Measurements from ENCODE around the gene RAPGEF2.

RAPGEF2 gene

DNA sequence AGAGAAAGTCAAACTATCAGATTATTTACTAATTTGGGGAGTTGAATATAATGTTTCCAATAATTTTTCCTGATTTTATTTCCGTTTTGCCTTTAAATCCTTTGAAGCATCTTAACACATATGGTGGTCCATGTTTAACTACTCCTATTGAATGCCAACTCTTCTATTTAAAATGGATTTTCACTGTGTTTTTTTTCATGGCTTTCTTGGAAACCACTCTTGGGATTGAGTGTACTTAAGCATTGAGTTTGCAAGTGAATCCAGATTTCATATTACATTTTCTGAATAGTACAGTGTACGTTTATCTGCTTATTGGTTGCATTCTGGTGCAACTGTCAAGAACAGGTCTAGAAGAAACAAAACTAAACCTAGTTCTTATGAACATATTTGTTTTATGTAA is 45.6 kb downstream of the RAPGEF2 start:
- no CpG with 5 or more reads among the region's 2 CpGs for WGBS

DNA sequence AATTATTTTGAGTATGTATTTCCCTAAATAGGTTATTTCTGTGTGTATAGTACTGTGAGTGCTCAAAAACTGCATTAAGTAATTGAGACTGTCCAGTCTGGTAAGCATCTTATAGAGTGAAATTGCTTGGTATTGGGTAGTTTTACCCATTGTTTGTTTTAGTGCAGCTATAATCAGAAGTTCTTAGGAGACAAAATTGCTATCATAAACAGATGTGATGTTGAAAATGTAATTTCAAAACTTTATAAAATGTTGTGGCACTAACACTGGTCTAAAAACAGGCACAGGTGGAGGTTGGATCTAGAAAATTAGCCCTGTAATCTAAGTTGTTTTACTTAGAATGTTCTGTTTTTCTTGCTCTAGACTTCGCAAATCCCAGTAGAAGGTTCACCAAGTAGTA is 46.8 kb downstream of the RAPGEF2 start:
- Histone ChIP-seq H3K4ac (ENCODE audit: low read depth in 1 of 2, low read length in 2 of 2) (no peak overlapping the region), H4K8ac (ENCODE audit: low read length) (no peak overlapping the region), H3K27me3 (ENCODE audit: control insufficient read depth in 1 of 2, insufficient read depth in 1 of 2, low read length in 2 of 2) (no peaks in the 10 kb centered on the region), H4K91ac (ENCODE audit: low read length) (no peak overlapping the region), H2AFZ (ENCODE audit: low read depth, low read length) (no peak overlapping the region), H3K9ac (ENCODE audit: low read length) (no peak overlapping the region), H3K18ac (ENCODE audit: low read depth in 1 of 2, low read length in 2 of 2) (no peak overlapping the region), H3K4me2 (ENCODE audit: low read length, poor library complexity, severe bottlenecking) (no peak overlapping the region), H2AK5ac (ENCODE audit: low read length, severe bottlenecking) (no peak overlapping the region), H3K36me3 (ENCODE audit: control insufficient read depth in 1 of 2, insufficient read depth in 2 of 2, low read depth in 1 of 2, low read length in 2 of 2) (no peaks in the 10 kb centered on the region), H3K4me1 (ENCODE audit: control insufficient read depth, insufficient read depth, low read depth, low read length) (peaks cover 2% of the 10 kb centered on the region), H3K9me3 (ENCODE audit: control insufficient read depth, low read length) (no peaks in the 10 kb centered on the region), H2BK120ac (ENCODE audit: low read depth, low read length) (no peak overlapping the region), H2BK5ac (ENCODE audit: low read depth, low read length, poor library complexity, severe bottlenecking) (no peak overlapping the region), H3K14ac (ENCODE audit: low read length in 2 of 2) (no peak overlapping the region), H2BK15ac (ENCODE audit: low read depth, poor library complexity, severe bottlenecking) (no peak overlapping the region), H3K23ac (ENCODE audit: low read length in 2 of 2) (no peak overlapping the region), H2BK12ac (ENCODE audit: low read length in 2 of 2) (no peak overlapping the region), H3K79me1 (replicated peaks; ENCODE audit: low read length, poor library complexity, severe bottlenecking) (peaks cover 19% of the 10 kb centered on the region), H3K27ac (ENCODE audit: low read length, poor library complexity, severe bottlenecking) (no peak overlapping the region), H3K4me3 (ENCODE audit: insufficient read depth in 1 of 2, low read depth in 1 of 2, low read length in 2 of 2) (no peak overlapping the region)
- WGBS = no CpG with 5 or more reads among the region's 1 CpG
- no peak for DNase-seq

More for the DNA sequence above, 45.6 kb downstream of the RAPGEF2 start:
- Histone ChIP-seq H4K8ac (ENCODE audit: low read length) (no peak overlapping the region), H2AFZ (ENCODE audit: low read depth, low read length) (no peak overlapping the region), H3K4ac (ENCODE audit: low read depth in 1 of 2, low read length in 2 of 2) (no peak overlapping the region), H3K4me3 (ENCODE audit: insufficient read depth in 1 of 2, low read depth in 1 of 2, low read length in 2 of 2) (no peak overlapping the region), H3K27me3 (ENCODE audit: control insufficient read depth in 1 of 2, insufficient read depth in 1 of 2, low read length in 2 of 2) (no peaks in the 10 kb centered on the region), H3K9ac (ENCODE audit: low read length) (no peak overlapping the region), H3K36me3 (ENCODE audit: control insufficient read depth in 1 of 2, insufficient read depth in 2 of 2, low read depth in 1 of 2, low read length in 2 of 2) (no peaks in the 10 kb centered on the region), H3K27ac (ENCODE audit: low read length, poor library complexity, severe bottlenecking) (no peak overlapping the region), H2BK5ac (ENCODE audit: low read depth, low read length, poor library complexity, severe bottlenecking) (no peak overlapping the region), H3K23ac (ENCODE audit: low read length in 2 of 2) (no peak overlapping the region), H4K91ac (ENCODE audit: low read length) (no peak overlapping the region), H2AK5ac (ENCODE audit: low read length, severe bottlenecking) (no peak overlapping the region), H2BK15ac (ENCODE audit: low read depth, poor library complexity, severe bottlenecking) (no peak overlapping the region), H3K4me2 (ENCODE audit: low read length, poor library complexity, severe bottlenecking) (no peak overlapping the region), H2BK12ac (ENCODE audit: low read length in 2 of 2) (no peak overlapping the region), H3K14ac (ENCODE audit: low read length in 2 of 2) (no peak overlapping the region), H3K79me1 (replicated peaks; ENCODE audit: low read length, poor library complexity, severe bottlenecking) (peaks cover 18% of the 10 kb centered on the region), H3K18ac (ENCODE audit: low read depth in 1 of 2, low read length in 2 of 2) (no peak overlapping the region), H3K4me1 (ENCODE audit: control insufficient read depth, insufficient read depth, low read depth, low read length) (peaks cover 2% of the 10 kb centered on the region), H3K9me3 (ENCODE audit: control insufficient read depth, low read length) (no peaks in the 10 kb centered on the region), H2BK120ac (ENCODE audit: low read depth, low read length) (no peak overlapping the region)
- DNase-seq = no peak

DNA sequence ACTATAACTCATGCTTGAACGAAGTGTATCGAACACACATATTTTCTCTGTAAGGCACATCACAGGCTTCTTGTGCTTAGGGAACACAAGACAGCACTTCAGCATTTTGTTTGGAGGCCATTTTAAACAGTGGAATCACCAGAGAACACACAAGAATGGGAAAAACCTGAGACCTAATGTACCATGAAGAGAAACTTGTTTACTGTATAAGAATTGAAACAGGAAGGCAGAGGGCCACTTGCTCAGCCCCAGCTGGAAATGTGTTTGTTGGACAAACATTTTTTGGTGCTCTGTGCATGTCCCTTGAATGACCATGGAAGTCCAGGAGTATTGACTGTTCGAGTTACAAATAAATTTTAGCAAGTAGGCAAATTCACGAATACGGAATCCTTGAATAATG is 47.5 kb downstream of the RAPGEF2 start:
- Histone ChIP-seq H2BK15ac (ENCODE audit: low read depth, poor library complexity, severe bottlenecking) (no peak overlapping the region), H3K36me3 (ENCODE audit: control insufficient read depth in 1 of 2, insufficient read depth in 2 of 2, low read depth in 1 of 2, low read length in 2 of 2) (no peaks in the 10 kb centered on the region), H2AFZ (ENCODE audit: low read depth, low read length) (no peak overlapping the region), H3K27ac (ENCODE audit: low read length, poor library complexity, severe bottlenecking) (no peak overlapping the region), H3K4me2 (ENCODE audit: low read length, poor library complexity, severe bottlenecking) (no peak overlapping the region), H3K4ac (ENCODE audit: low read depth in 1 of 2, low read length in 2 of 2) (no peak overlapping the region), H3K4me1 (ENCODE audit: control insufficient read depth, insufficient read depth, low read depth, low read length) (peaks cover 2% of the 10 kb centered on the region), H3K27me3 (ENCODE audit: control insufficient read depth in 1 of 2, insufficient read depth in 1 of 2, low read length in 2 of 2) (no peaks in the 10 kb centered on the region), H2AK5ac (ENCODE audit: low read length, severe bottlenecking) (no peak overlapping the region), H2BK120ac (ENCODE audit: low read depth, low read length) (no peak overlapping the region), H3K14ac (ENCODE audit: low read length in 2 of 2) (no peak overlapping the region), H3K79me1 (replicated peaks; ENCODE audit: low read length, poor library complexity, severe bottlenecking) (peaks cover 17% of the 10 kb centered on the region), H4K8ac (ENCODE audit: low read length) (no peak overlapping the region), H3K4me3 (ENCODE audit: insufficient read depth in 1 of 2, low read depth in 1 of 2, low read length in 2 of 2) (no peak overlapping the region), H2BK12ac (ENCODE audit: low read length in 2 of 2) (no peak overlapping the region), H3K23ac (ENCODE audit: low read length in 2 of 2) (no peak overlapping the region), H4K91ac (ENCODE audit: low read length) (no peak overlapping the region), H2BK5ac (ENCODE audit: low read depth, low read length, poor library complexity, severe bottlenecking) (no peak overlapping the region), H3K9ac (ENCODE audit: low read length) (no peak overlapping the region), H3K9me3 (ENCODE audit: control insufficient read depth, low read length) (no peaks in the 10 kb centered on the region), H3K18ac (ENCODE audit: low read depth in 1 of 2, low read length in 2 of 2) (no peak overlapping the region)
- DNase-seq = no peak
- 96% methylated on average over 5 of the region's 5 CpGs for WGBS

- Histone ChIP-seq H3K4me2 (ENCODE audit: low read length, poor library complexity, severe bottlenecking) (no peak overlapping the region), H3K18ac (ENCODE audit: low read depth in 1 of 2, low read length in 2 of 2) (no peak overlapping the region), H3K4me1 (ENCODE audit: control insufficient read depth, insufficient read depth, low read depth, low read length) (peaks cover 2% of the 10 kb centered on the region), H3K4me3 (ENCODE audit: insufficient read depth in 1 of 2, low read depth in 1 of 2, low read length in 2 of 2) (no peak overlapping the region), H2BK15ac (ENCODE audit: low read depth, poor library complexity, severe bottlenecking) (no peak overlapping the region), H2BK12ac (ENCODE audit: low read length in 2 of 2) (peak overlapping the region in 1 of 2 experiments; percentile 90), H2BK5ac (ENCODE audit: low read depth, low read length, poor library complexity, severe bottlenecking) (no peak overlapping the region), H3K14ac (ENCODE audit: low read length in 2 of 2) (no peak overlapping the region), H3K27ac (ENCODE audit: low read length, poor library complexity, severe bottlenecking) (no peak overlapping the region), H3K23ac (ENCODE audit: low read length in 2 of 2) (no peak overlapping the region), H2BK120ac (ENCODE audit: low read depth, low read length) (no peak overlapping the region), H3K36me3 (ENCODE audit: control insufficient read depth in 1 of 2, insufficient read depth in 2 of 2, low read depth in 1 of 2, low read length in 2 of 2) (no peaks in the 10 kb centered on the region), H3K9ac (ENCODE audit: low read length) (no peak overlapping the region), H4K8ac (ENCODE audit: low read length) (no peak overlapping the region), H2AK5ac (ENCODE audit: low read length, severe bottlenecking) (no peak overlapping the region), H4K91ac (ENCODE audit: low read length) (no peak overlapping the region), H3K27me3 (ENCODE audit: control insufficient read depth in 1 of 2, insufficient read depth in 1 of 2, low read length in 2 of 2) (no peaks in the 10 kb centered on the region), H3K9me3 (ENCODE audit: control insufficient read depth, low read length) (no peaks in the 10 kb centered on the region), H3K4ac (ENCODE audit: low read depth in 1 of 2, low read length in 2 of 2) (no peak overlapping the region), H3K79me1 (replicated peaks; ENCODE audit: low read length, poor library complexity, severe bottlenecking) (peaks cover 14% of the 10 kb centered on the region), H2AFZ (ENCODE audit: low read depth, low read length) (no peak overlapping the region)
- no peak for DNase-seq
- WGBS = 78% methylated on average over 3 of the region's 4 CpGs
Observed at GRCh38 chr4:159150821-159151390, 48.0 kb downstream of the RAPGEF2 start.

All from mesenchymal stem cell (in vitro differentiated cells and primary cell).